Peyer's patch (tissue), 4 donors: ENCODE data around the gene ASPSCR1.

Source experiments
- POLR2A ChIP-seq, 2 donors: fragments of 450-650 bp; IDR thresholded peaks; one replicate each; pipeline ENCODE4 v1.5.1; 2017; ENCODE audit warnings: antibody characterized with exemption in 2 of 2, mild to moderate bottlenecking in 2 of 2, moderate library complexity in 2 of 2
- TF ChIP-seq, protein P1 (sequence below), 6 experiments: fragments of 450-650 bp in 4 of 6; fragments of 200-600 bp in 2 of 6; sonication (generic) in 1 of 6; IDR thresholded peaks; one replicate each; pipeline ENCODE4 v1.5.1; 2017 to 2019; ENCODE audit warnings: antibody characterized with exemption in 6 of 6, mild to moderate bottlenecking in 3 of 6, moderate library complexity in 1 of 6

DNA sequence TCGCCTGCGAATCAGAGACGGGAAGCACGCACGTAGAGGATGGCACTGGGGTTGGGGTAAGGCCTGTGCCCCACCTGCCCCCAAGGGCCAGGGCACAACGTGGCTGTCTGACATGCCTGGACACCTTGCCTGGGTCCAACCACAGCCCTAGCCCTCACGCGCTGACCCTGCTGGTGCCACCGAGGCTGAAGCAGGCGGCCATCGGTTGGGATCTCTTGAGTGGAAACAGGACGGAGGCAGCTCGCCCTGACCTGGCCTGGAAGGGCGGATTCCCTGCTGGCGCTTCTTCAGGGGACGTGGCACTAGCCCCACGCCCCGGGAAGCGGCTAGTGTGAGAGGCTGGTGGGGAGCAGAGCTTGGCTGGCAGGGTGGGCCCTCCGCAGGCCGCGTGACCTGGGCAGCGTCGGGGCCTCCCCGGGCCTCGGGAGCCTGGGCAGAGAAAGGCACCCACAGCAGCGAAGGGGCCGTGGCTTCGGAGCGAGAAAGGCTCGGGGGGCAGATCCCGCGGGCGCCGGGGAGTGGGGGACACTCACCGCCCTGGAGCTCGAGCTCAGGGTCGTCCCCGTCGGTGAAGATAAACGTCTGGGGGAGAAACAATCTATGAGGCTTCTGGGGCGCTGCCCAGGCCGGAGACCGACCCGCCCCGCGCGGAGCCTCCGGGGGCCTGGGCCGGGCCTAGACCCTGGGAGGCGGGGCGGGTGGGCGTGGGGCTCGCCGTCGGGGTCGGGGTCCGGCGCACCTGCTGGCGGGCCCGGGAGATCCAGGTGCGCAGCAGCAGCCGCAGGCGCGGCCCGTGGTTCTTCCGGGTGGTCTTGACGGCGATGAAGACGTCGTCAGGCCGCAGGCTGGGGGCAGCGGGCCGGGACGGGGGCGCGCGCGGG is 73.6 kb downstream of the ASPSCR1 start:
- TF ChIP-seq, protein P1, sequence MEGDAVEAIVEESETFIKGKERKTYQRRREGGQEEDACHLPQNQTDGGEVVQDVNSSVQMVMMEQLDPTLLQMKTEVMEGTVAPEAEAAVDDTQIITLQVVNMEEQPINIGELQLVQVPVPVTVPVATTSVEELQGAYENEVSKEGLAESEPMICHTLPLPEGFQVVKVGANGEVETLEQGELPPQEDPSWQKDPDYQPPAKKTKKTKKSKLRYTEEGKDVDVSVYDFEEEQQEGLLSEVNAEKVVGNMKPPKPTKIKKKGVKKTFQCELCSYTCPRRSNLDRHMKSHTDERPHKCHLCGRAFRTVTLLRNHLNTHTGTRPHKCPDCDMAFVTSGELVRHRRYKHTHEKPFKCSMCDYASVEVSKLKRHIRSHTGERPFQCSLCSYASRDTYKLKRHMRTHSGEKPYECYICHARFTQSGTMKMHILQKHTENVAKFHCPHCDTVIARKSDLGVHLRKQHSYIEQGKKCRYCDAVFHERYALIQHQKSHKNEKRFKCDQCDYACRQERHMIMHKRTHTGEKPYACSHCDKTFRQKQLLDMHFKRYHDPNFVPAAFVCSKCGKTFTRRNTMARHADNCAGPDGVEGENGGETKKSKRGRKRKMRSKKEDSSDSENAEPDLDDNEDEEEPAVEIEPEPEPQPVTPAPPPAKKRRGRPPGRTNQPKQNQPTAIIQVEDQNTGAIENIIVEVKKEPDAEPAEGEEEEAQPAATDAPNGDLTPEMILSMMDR (IDR thresholded peaks at IDR 0.05): no peak
- no peak for TF ChIP-seq POLR2A (IDR thresholded peaks at IDR 0.05)
